Fibroblast of mammary gland (primary cell): ENCODE data around the gene CCDC191.

Experiments
- DNase-seq: peaks from one replicate; pipeline ENCODE4 v3.0.0-alpha.2; 2010; ENCODE audit warnings: low read depth
- H3K4me3 ChIP-seq: 2 replicates; pipeline ENCODE4 v1.5.1; 2011; ENCODE audit warnings: low read depth, mild to moderate bottlenecking, low read length, moderate library complexity; ENCODE audit not compliant: control insufficient read depth
- CTCF ChIP-seq: conservative IDR thresholded peaks from 2 replicates; pipeline ENCODE4 v1.5.1; 2011; ENCODE audit warnings: low read depth, low read length, inconsistent platforms; ENCODE audit not compliant: control insufficient read depth, insufficient read depth

CCDC191 gene

GRCh38 chr3:114019486-114019885 is 36.8 kb downstream of the CCDC191 start:
- no peak for DNase-seq

GRCh38 chr3:114014211-114014610 is 42.1 kb downstream of the CCDC191 start:
- H3K4me3 ChIP-seq, result no peak overlapping the region
- DNase-seq, result no peak
- TF ChIP-seq CTCF, result no peak

More at GRCh38 chr3:114019486-114019885, 36.8 kb downstream of the CCDC191 start:
- TF ChIP-seq CTCF, result no peak
- H3K4me3 ChIP-seq, result no peak overlapping the region

GRCh38 chr3:114011059-114011797 is 45.1 kb downstream of the CCDC191 start:
- no peak for TF ChIP-seq CTCF
- no peak for DNase-seq
- H3K4me3 ChIP-seq, result no peak overlapping the region

GRCh38 chr3:114005481-114005880 is 50.8 kb downstream of the CCDC191 start:
- TF ChIP-seq CTCF, result no peak
- H3K4me3 ChIP-seq, result no peak overlapping the region
- DNase-seq, result no peak

- TF ChIP-seq CTCF, result no peak
- DNase-seq, result no peak
- H3K4me3 ChIP-seq, result no peak overlapping the region
Observed at GRCh38 chr3:113985541-113985940, 70.8 kb downstream of the CCDC191 start.

GRCh38 chr3:113983544-113983943 is 72.8 kb downstream of the CCDC191 start:
- no peak for TF ChIP-seq CTCF
- no peak for DNase-seq
- no peak overlapping the region for H3K4me3 ChIP-seq
